HG03095 (cell line): Measurements from ENCODE around the gene TCEA2.

Source experiments
- ATAC-seq: cut with Tn5 transposase; IDR thresholded peaks from one replicate; pipeline ENCODE4 v1.9.1; 2021; ENCODE audit warnings: moderate library complexity; ENCODE audit not compliant: unreplicated experiment

Gene TCEA2

GRCh38 chr20:64090165-64090564 is 27.2 kb downstream of the TCEA2 start:
- no peak for ATAC-seq

- ATAC-seq = no peak
These were observed 28.3 kb downstream of the TCEA2 start for GRCh38 chr20:64091340-64091739.

DNA sequence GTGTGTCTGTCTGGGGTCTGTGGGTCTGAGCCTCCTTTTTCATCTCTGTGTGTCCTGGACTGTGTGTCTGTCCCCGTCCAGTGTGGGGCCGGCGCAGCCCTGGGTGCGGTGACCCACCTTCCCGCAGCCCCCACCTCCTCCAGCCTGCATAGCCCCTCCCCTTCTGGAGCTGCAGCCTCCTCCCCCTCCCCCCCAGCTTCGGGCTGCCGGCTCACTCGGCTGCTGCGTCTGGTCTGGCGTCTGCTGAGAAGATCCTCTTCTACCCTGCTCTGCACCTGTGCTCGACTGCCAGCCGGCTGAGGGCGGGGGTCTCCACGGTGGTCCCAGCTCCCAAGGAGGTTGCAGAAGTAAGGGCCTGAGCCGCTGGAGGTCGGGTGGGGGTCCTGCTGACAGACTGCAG is 28.8 kb downstream of the TCEA2 start:
- ATAC-seq = no peak

- no peak for ATAC-seq
These were observed 29.4 kb downstream of the TCEA2 start for GRCh38 chr20:64092258-64093012.

GRCh38 chr20:64093013-64093503 is 30.1 kb downstream of the TCEA2 start:
- no peak for ATAC-seq

DNA sequence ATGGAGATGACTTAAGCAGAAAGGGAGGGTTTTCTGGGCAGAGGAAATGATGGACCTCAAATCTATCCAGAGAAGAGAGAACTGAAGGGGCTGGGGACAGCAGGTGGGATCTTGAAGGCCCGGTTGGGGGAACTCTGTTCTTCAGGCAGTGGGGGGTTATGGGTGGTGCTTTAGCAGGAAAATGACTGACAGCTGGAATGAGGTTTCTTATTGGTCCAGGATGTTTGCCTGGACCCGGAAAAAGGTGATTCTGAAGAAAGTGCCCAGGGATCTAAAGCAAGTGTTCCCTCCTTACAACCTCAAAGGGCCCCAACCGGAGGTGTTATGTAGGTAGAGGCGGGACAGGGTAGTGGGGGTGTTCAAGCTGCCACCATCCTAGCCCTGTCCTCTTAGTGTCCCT is 32.5 kb downstream of the TCEA2 start:
- no peak for ATAC-seq

DNA sequence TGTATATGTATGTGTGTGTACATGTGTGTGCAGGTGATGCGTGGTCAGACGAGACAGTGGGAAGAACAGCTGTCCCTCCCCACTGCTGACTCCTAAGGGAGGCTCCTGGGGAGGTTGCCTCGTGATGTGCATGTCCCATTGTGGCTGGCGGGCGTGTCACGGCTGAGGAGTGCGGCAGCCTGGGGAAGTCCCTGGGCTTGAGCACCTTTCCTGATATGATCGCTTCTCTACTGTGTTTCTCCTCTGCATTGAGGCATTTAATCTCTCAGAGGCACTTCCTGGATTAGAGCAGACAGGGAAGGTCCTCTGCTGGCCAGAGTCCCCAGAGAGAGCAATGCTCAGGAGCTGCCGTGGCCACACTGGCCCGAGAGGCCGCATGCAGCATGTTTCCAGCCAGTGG is 32.9 kb downstream of the TCEA2 start:
- ATAC-seq = no peak

DNA sequence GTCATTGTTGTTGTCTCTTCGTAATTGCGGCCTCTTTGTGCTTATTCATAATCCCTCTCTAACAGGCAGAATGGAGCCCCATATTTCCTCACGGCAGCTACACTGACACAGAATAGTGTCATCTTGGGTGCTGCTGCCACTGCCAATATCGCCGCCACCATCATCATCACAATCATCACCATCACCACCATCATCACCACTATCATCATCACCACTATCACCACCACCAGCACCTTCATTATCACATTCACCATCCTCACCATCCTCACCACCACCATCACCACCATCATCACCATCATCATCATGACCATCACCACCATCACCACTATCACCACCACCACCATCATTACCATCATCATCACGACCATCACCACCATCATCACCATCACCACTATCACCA is 33.5 kb downstream of the TCEA2 start:
- ATAC-seq = no peak

GRCh38 chr20:64098471-64099013 is 35.5 kb downstream of the TCEA2 start:
- no peak for ATAC-seq

DNA sequence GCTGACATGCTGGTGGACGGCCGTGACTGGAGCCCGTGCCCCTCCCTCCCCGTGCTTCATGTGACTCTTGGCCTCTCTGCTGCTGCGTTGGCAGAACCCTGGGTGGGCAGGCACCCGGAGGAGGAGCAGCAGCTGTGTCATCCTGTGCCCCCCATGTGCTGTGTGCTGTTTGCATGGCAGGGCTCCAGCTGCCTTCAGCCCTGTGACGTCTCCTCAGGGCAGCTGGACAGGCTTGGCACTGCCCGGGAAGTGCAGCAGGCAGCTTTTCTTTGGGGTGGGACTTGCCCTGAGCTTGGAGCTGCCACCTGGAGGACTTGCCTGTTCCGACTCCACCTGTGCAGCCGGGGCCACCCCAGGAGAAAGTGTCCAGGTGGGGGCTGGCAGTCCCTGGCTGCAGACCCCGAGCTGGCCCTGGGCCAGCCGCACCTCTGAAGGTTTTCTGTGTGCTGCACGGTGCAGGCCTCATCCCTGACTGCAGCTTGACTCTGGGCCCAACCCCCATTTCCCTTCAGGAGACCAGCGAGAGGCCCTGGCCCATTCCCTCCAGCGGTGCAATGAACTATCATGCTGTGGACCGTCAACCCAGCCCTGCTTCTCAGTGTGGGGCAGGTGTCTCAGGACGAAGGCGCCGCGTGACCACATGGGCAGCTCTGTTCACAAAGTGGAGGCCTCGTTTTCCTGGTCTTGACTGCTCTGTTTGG is 36.2 kb downstream of the TCEA2 start:
- ATAC-seq = no peak

GRCh38 chr20:64099880-64100565 is 37.0 kb downstream of the TCEA2 start:
- ATAC-seq = no peak

DNA sequence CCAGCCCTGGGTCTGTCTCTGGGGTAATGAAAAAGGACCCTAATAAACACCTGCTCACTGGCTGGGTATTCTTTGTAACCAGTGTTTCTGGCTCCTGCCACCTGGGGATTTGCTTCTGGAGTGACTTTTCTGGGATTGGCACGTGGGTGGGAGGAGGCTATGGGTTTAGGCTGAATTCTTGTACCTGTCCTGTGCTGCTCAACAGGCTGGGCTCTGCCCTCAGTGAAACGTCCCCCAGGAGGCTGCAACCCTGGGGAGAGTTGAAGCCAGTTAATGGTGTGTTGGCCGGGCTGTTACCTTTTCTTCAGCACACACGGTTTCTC is 37.5 kb downstream of the TCEA2 start:
- ATAC-seq = no peak

- no peak for ATAC-seq
These were observed 38.1 kb downstream of the TCEA2 start for GRCh38 chr20:64100946-64101688.

DNA sequence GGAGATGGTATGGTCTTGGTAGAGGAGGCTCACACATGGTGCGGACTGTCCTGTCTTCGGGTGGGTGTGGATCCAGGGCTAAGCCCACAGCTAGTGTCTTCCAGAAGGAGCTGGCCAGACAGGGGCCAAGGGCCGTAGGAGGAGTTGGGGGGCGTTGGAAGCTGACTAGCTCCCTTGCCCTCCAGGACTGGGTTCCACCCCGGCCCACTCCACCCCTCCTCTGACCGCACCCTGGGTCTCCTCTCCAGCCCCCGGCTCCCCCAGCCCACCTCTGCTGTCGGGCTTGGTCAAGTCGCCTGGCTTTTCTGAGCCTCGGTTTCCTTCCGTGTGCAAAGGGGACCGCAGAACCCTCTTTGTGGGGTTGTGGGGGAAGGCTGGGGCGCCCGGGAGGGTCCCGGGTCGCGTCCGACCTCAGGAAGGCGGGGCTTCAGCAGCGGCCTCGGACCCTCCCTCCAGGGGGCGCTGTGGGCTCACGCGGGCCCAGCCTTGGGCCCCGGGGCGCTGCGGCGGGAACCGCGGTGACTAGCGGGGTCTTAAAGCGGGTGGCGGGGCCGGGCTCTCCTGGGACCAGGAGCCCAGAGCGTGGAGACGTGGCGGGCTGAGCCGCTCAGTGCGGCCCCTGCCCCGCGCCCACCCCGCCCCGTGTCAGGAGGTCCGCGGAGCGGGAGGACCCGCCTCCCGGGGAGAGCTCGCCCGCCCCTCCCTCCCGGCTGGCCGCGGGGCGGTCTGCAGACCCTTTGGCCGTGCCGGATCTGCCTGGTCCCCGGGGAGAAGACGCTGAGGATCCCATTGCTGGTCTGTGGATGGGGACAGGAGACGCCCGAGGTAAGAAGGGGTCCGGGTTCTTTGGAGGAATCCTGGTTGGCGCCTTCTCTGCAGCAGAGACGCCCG is 39.0 kb downstream of the TCEA2 start:
- ATAC-seq = no peak

DNA sequence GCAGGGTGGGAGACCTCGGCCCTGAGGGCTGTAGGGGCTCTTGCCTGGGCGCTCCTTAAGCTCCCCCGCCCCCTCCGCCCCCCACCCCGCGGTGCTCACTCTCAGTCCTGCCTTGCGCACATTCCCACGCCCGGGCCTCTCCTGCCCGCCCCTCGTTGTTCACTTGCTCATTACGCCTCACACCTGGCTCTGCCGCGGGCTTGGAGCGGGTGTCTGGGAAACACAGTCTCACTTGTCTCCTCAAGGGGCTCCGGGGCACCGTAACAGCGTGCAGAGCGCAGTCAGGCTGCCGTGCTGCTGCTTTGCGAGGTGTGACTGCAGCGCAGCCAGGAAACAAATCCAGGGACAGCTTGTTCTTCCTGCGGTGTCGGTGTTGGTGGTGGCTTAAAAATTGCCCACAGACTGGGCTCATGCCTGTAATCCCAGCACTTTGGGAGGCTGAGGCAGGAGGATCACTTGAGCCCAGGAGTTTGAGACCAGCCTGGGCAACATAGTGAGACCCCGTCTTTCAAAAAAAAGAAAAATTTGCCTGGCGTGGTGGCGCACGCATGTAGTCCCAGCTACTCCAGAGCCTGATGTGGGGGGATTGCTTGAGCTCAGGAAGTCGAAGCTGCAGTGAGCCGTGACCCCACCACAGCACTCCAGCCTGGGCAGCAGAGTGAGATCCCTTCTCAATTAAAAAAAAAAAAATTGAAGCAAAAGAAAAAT is 39.8 kb downstream of the TCEA2 start:
- no peak for ATAC-seq

DNA sequence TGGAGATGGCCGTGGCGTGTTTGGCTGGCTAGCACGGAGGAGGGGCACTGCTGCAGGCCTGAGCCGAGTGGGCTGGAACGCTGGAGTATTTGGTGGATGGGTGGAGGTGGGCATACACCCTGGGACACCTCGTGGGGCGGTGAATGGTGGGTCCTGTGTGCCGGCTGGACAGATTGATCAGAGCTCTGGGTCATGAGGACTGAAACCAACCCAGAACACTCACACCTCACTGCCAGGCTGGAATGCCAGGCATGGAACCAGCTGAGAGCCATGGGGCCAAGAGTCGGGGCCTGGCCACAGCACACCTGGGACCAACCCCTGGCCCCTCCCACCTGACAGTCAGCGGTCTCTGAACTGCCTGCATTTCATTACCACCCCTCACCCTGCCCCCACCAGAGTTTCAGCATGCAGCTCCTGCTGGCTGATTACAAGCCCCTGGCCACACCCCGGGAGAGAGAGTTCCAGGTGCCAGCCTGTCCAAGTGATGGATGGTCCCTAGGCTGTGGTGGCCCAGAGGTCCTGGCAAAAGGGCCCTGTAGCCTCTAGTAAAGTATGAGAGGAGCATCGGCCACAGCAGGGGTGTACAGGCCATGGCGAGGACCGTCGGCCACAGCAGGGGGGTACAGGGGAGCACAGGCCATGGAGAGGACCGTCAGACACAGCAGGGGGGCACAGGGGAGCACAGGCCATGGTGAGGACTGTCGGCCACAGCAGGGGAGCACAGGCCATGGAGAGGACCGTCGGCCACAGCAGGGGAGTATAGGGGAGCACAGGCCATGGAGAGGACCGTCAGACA is 41.1 kb downstream of the TCEA2 start:
- no peak for ATAC-seq

- no peak for ATAC-seq
These were observed 41.9 kb downstream of the TCEA2 start for GRCh38 chr20:64104667-64105451.
